SK-N-MC (cell line): ENCODE measurements around the gene FUOM.

ENCODE experiments used
- EZH2 ChIP-seq: fragments of 200-600 bp; sonication (generic); IDR thresholded peaks from one replicate; pipeline ENCODE4 v1.6.1; 2017; ENCODE audit warnings: antibody characterized with exemption
- FOXP2 ChIP-seq: optimal IDR thresholded peaks from 2 replicates; pipeline ENCODE3; 2011; ENCODE audit warnings: mild to moderate bottlenecking, moderate library complexity; ENCODE audit not compliant: insufficient read depth; ENCODE audit errors: extremely low read length, control extremely low read depth
- POLR2AphosphoS5 ChIP-seq: IDR thresholded peaks from 2 replicates; pipeline ENCODE4 v1.6.1; 2012; ENCODE audit warnings: mild to moderate bottlenecking, low read depth, low read length, borderline replicate concordance

- no peak for TF ChIP-seq POLR2AphosphoS5
- TF ChIP-seq EZH2: no peak
- no peak for TF ChIP-seq FOXP2
These were observed 40.1 kb upstream of the FUOM start for GRCh38 chr10:133397938-133398337.
